HepG2 (cell line): ENCODE results near the gene RHBG. TPM values are rescaled to one million over a fixed set of nuclear protein-coding genes. Genes with fewer than 3 reads are reported as not detected.
A peak's percentile ranks its signal among the peaks of the same experiment; 100 is the strongest.

ENCODE experiments used
- CREB1 ChIP-seq, 2 experiments: fragments of 450-650 bp in 1 of 2; IDR thresholded peaks; 2 replicates each; pipeline ENCODE4 v1.6.1; 2016 to 2017; ENCODE audit warnings: control low read depth in 1 of 2, mild to moderate bottlenecking in 1 of 2, missing compliant biosample characterization in 1 of 2, missing genetic modification characterization in 1 of 2
- FOXP1 ChIP-seq, 2 experiments: fragments of 450-650 bp in 1 of 2; IDR thresholded peaks; 2 replicates each; pipeline ENCODE4 v1.6.1; 2017 to 2018; ENCODE audit warnings: antibody characterized with exemption in 1 of 2
- HCFC1 ChIP-seq: fragments of 150-350 bp; IDR thresholded peaks from 2 replicates; pipeline ENCODE4 v1.6.1; 2014; ENCODE audit warnings: low read depth, low read length
- HOXA5 ChIP-seq: sonication (generic); formaldehyde crosslinking; IDR thresholded peaks from 2 replicates; pipeline ENCODE4 v1.4.0; 2020; ENCODE audit warnings: missing genetic modification reagents
- JARID2 ChIP-seq: sonication (generic); formaldehyde crosslinking; IDR thresholded peaks from 2 replicates; pipeline ENCODE4 v1.8.1; 2023; ENCODE audit warnings: missing genetic modification reagents, inconsistent platforms; ENCODE audit not compliant: insufficient replicate concordance
- MAFG ChIP-seq: sonication (generic); formaldehyde crosslinking; IDR thresholded peaks from 2 replicates; pipeline ENCODE4 v1.5.1; 2020; ENCODE audit warnings: mild to moderate bottlenecking, missing genetic modification reagents
- POLR2G ChIP-seq: fragments of 200-400 bp; formaldehyde crosslinking; IDR thresholded peaks from 2 replicates; pipeline ENCODE4 v1.6.1; 2018; ENCODE audit warnings: mild to moderate bottlenecking, low read depth, low read length, moderate library complexity
- REPIN1 ChIP-seq: sonication (generic); formaldehyde crosslinking; IDR thresholded peaks from 2 replicates; pipeline ENCODE4 v1.8.0; 2022; ENCODE audit warnings: missing genetic modification reagents, low read depth, mild to moderate bottlenecking, borderline replicate concordance
- SP4 ChIP-seq: sonication (generic); formaldehyde crosslinking; IDR thresholded peaks from 2 replicates; pipeline ENCODE4 v1.8.1; 2023; ENCODE audit warnings: mild to moderate bottlenecking, missing genetic modification reagents
- TAF1 ChIP-seq: sonication (generic); formaldehyde crosslinking; IDR thresholded peaks from 2 replicates; pipeline ENCODE4 v1.4.0; 2020; ENCODE audit warnings: missing genetic modification reagents
- ZNF24 ChIP-seq: fragments of 450-650 bp; IDR thresholded peaks from 2 replicates; pipeline ENCODE4 v1.6.1; 2017; ENCODE audit warnings: antibody characterized with exemption, mild to moderate bottlenecking
- ZNF343 ChIP-seq: sonication (generic); formaldehyde crosslinking; IDR thresholded peaks from 2 replicates; pipeline ENCODE4 v1.4.0; 2020; ENCODE audit warnings: mild to moderate bottlenecking, missing genetic modification reagents
- ZNF350 ChIP-seq: sonication (generic); formaldehyde crosslinking; IDR thresholded peaks from 2 replicates; pipeline ENCODE4 v1.4.0; 2020; ENCODE audit warnings: mild to moderate bottlenecking, low read depth, missing genetic modification reagents, borderline replicate concordance
- ZNF7 ChIP-seq: IDR thresholded peaks from 2 replicates; pipeline ENCODE4 v1.6.1; 2016; ENCODE audit warnings: missing biosample characterization, missing genetic modification reagents
- ZNF709 ChIP-seq: sonication (generic); formaldehyde crosslinking; IDR thresholded peaks from 2 replicates; pipeline ENCODE4 v1.5.0; 2020; ENCODE audit warnings: mild to moderate bottlenecking, missing genetic modification reagents
- ZNF747 ChIP-seq: sonication (generic); formaldehyde crosslinking; IDR thresholded peaks from 2 replicates; pipeline ENCODE4 v1.8.1; 2023; ENCODE audit warnings: missing genetic modification reagents, mild to moderate bottlenecking, borderline replicate concordance
- ZNF782 ChIP-seq: sonication (generic); formaldehyde crosslinking; IDR thresholded peaks from 2 replicates; pipeline ENCODE4 v1.4.0; 2020; ENCODE audit warnings: missing genetic modification reagents, mild to moderate bottlenecking, borderline replicate concordance
- polyA plus RNA-seq, 8 experiments: library from polyadenylated mRNA; depleted of rRNA in 3 of 8; stranded (reverse) in 7 of 8; unstranded in 1 of 8; fragments of >200 nt; fragmentation: Illumina TruSeq in 4 of 8; extraction: Trizol in 4 of 8; gene quantifications; 2 replicates each; pipeline versions ENCODE4 v1.2.1 to v1.2.3, GENCODE V29; 2011 to 2016; ENCODE audit warnings: low read depth in 4 of 8, missing spikeins in 1 of 8, mixed read lengths in 1 of 8; ENCODE audit not compliant: insufficient read depth in 1 of 8
- total RNA-seq, 5 experiments: library from RNA; depleted of rRNA; stranded (reverse); fragments of >200 nt; fragmentation: Illumina TruSeq; extraction: Trizol; gene quantifications; 2 replicates each; pipeline ENCODE4 v1.2.3, GENCODE V29; 2016; ENCODE audit warnings: low read depth in 1 of 5
- TF ChIP-seq, protein P1 (sequence below): sonication (generic); formaldehyde crosslinking; IDR thresholded peaks from 2 replicates; pipeline ENCODE4; 2020; ENCODE audit warnings: missing genetic modification reagents, mild to moderate bottlenecking, borderline replicate concordance
- TF ChIP-seq, protein P2 (sequence below): fragments of 450-650 bp; IDR thresholded peaks from 2 replicates; pipeline ENCODE4 v1.6.1; 2016
- TF ChIP-seq, protein P3 (sequence below), 2 experiments: sonication (generic) in 1 of 2; formaldehyde crosslinking in 1 of 2; IDR thresholded peaks; 2 replicates each; pipeline versions ENCODE4 v1.5.1 to v1.6.1; 2011 to 2020; ENCODE audit warnings: borderline replicate concordance in 1 of 2, low read depth in 1 of 2, low read length in 1 of 2, mild to moderate bottlenecking in 1 of 2, missing genetic modification reagents in 1 of 2, moderate library complexity in 1 of 2
- TF ChIP-seq, protein P4 (sequence below): IDR thresholded peaks from 2 replicates; pipeline ENCODE4 v1.6.1; 2016; ENCODE audit warnings: missing genetic modification reagents, missing compliant biosample characterization

Gene RHBG
- total and polyA plus RNA-seq, 2 of the 13 experiments (the other 11 are each of a cell fraction or from before 2014, with no cell fraction given) = 61.8 to 73.5 TPM

DNA sequence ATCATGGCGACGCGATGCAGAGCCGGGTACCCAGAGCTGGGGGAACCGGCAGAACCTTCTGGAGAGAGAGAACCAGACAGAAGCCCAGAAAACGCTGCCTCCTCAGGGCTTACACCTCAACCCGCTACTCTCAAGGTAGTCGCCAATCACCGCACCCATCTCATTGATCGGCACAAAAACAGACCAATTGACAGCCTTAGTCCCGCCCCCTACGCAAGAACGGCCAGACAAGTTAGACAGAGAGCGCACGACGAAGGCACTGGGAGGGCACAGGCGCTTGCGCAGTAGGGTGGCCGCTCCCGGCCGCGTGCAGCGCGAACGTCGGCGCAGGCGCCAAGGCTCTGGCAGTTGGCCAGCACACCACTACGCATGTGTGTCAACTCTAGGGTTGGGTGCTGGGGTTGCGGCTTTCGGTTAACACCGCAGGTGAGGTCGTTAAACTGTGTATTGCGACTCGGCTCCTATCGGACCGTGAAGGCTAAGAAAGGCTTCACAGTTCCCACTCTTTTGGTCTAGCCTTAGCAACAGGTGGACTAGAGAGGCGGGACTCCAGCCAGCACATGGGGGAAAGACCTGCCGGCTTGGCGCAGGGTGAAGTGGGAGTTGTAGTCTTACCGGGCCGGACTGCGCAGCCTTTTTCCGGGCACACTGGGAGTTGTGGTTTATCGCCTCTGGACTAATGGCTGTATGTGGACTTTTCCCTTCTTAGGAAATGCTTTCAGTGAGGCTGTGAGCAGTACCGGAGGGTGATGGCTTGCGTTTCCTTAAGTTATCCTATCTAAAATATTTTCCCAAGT, 30.6 kb upstream of the RHBG start, which contains the start of the genes CCT3 and TSACC (continued):
- TF ChIP-seq, protein P1, sequence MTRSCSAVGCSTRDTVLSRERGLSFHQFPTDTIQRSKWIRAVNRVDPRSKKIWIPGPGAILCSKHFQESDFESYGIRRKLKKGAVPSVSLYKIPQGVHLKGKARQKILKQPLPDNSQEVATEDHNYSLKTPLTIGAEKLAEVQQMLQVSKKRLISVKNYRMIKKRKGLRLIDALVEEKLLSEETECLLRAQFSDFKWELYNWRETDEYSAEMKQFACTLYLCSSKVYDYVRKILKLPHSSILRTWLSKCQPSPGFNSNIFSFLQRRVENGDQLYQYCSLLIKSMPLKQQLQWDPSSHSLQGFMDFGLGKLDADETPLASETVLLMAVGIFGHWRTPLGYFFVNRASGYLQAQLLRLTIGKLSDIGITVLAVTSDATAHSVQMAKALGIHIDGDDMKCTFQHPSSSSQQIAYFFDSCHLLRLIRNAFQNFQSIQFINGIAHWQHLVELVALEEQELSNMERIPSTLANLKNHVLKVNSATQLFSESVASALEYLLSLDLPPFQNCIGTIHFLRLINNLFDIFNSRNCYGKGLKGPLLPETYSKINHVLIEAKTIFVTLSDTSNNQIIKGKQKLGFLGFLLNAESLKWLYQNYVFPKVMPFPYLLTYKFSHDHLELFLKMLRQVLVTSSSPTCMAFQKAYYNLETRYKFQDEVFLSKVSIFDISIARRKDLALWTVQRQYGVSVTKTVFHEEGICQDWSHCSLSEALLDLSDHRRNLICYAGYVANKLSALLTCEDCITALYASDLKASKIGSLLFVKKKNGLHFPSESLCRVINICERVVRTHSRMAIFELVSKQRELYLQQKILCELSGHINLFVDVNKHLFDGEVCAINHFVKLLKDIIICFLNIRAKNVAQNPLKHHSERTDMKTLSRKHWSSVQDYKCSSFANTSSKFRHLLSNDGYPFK = peak; percentile 72
- TF ChIP-seq JARID2 (CRISPR knock-in tag) = no peak
- TF ChIP-seq ZNF350 = peak; percentile 61; the same call in 1 of the 2 replicates
- TF ChIP-seq ZNF747 (CRISPR knock-in tag) = peak; percentile 79; the same call in 1 of the 2 replicates
- peak; percentile 93 for TF ChIP-seq HCFC1
- peak; percentile 82 for TF ChIP-seq POLR2G
- peak; percentile 91 for TF ChIP-seq CREB1 (IDR thresholded peaks at IDR 0.05)
- TF ChIP-seq CREB1 (CRISPR knock-in tag; IDR thresholded peaks at IDR 0.05) = peak; percentile 95
- TF ChIP-seq REPIN1 (CRISPR knock-in tag) = peak; percentile 64; the same call in 1 of the 2 replicates
- no peak for TF ChIP-seq FOXP1 (IDR thresholded peaks at IDR 0.05)
- no peak for TF ChIP-seq FOXP1 (CRISPR knock-in tag; IDR thresholded peaks at IDR 0.05)
- no peak for TF ChIP-seq ZNF782 (CRISPR knock-in tag)
- TF ChIP-seq MAFG (CRISPR knock-in tag) = no peak
- TF ChIP-seq TAF1 (CRISPR knock-in tag) = peak; percentile 93
- TF ChIP-seq SP4 = peak; percentile 68; the same call in 1 of the 2 replicates
- TF ChIP-seq ZNF709 (CRISPR knock-in tag) = peak; percentile 93
- TF ChIP-seq, protein P2, sequence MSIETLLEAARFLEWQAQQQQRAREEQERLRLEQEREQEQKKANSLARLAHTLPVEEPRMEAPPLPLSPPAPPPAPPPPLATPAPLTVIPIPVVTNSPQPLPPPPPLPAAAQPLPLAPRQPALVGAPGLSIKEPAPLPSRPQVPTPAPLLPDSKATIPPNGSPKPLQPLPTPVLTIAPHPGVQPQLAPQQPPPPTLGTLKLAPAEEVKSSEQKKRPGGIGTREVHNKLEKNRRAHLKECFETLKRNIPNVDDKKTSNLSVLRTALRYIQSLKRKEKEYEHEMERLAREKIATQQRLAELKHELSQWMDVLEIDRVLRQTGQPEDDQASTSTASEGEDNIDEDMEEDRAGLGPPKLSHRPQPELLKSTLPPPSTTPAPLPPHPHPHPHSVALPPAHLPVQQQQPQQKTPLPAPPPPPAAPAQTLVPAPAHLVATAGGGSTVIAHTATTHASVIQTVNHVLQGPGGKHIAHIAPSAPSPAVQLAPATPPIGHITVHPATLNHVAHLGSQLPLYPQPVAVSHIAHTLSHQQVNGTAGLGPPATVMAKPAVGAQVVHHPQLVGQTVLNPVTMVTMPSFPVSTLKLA = peak; percentile 80
- TF ChIP-seq ZNF7 = no peak
- TF ChIP-seq ZNF24 = no peak
- TF ChIP-seq, protein P3, sequence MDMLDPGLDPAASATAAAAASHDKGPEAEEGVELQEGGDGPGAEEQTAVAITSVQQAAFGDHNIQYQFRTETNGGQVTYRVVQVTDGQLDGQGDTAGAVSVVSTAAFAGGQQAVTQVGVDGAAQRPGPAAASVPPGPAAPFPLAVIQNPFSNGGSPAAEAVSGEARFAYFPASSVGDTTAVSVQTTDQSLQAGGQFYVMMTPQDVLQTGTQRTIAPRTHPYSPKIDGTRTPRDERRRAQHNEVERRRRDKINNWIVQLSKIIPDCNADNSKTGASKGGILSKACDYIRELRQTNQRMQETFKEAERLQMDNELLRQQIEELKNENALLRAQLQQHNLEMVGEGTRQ (IDR thresholded peaks at IDR 0.05; ENCODE audit: low read depth, low read length) = no peak
- TF ChIP-seq, protein P3 (CRISPR knock-in tag; IDR thresholded peaks at IDR 0.05; ENCODE audit: borderline replicate concordance) = 0 out of 2 replicates have a peak, but pooled peaks have one; percentile 27
- TF ChIP-seq, protein P4, sequence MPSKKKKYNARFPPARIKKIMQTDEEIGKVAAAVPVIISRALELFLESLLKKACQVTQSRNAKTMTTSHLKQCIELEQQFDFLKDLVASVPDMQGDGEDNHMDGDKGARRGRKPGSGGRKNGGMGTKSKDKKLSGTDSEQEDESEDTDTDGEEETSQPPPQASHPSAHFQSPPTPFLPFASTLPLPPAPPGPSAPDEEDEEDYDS (CRISPR knock-in tag) = peak; percentile 85
- TF ChIP-seq ZNF343 (CRISPR knock-in tag) = peak; percentile 83; the same call in 1 of the 2 replicates
- TF ChIP-seq HOXA5 (CRISPR knock-in tag) = peak; percentile 29; the same call in 1 of the 2 replicates
